Endothelial cell of umbilical vein (primary cell): ENCODE data around the gene COL19A1.

Source experiments
- JUN ChIP-seq: IDR thresholded peaks from 2 replicates; pipeline ENCODE4 v1.6.1; 2011; ENCODE audit warnings: borderline replicate concordance, low read depth; ENCODE audit not compliant: insufficient read length, insufficient read depth
- POLR2A ChIP-seq: IDR thresholded peaks from 2 replicates; pipeline ENCODE4 v1.6.1; 2012; ENCODE audit warnings: low read depth, mild to moderate bottlenecking, control low read depth, low read length

GRCh38 chr6:70149209-70149788 lies 282.9 kb downstream of the COL19A1 start:
- TF ChIP-seq JUN (no peak), POLR2A (no peak)
